Chondrocyte (in vitro differentiated cells): Measurements from ENCODE around the gene ZSWIM5. TPM values are rescaled to one million over a fixed set of nuclear protein-coding genes. Genes with fewer than 3 reads are reported as not detected.
"Not testable (repeated sequence)": the region's sequence is repeated elsewhere in the genome, so short reads cannot be mapped to it uniquely, and the experiment has no call there.

Experiments
- DNase-seq: peaks from one replicate; pipeline ENCODE4 v3.0.0; 2021; ENCODE audit warnings: mixed read lengths, low spot score
- H3K27ac Mint-ChIP-seq: one replicate; pipeline ENCODE4 v1.8.0; 2021; ENCODE audit warnings: mild to moderate bottlenecking, moderate library complexity, mixed read lengths; ENCODE audit not compliant: unreplicated experiment
- H3K27me3 Mint-ChIP-seq: 2 replicates; pipeline ENCODE4 v1.8.0; 2021; ENCODE audit warnings: low read depth, mixed read lengths
- H3K36me3 Mint-ChIP-seq: 2 replicates; pipeline ENCODE4 v1.8.0; 2021; ENCODE audit warnings: low read depth, mixed read lengths
- H3K4me1 Mint-ChIP-seq: 2 replicates; pipeline ENCODE4 v1.8.0; 2021; ENCODE audit warnings: low read depth, mild to moderate bottlenecking, mixed read lengths
- H3K4me3 Mint-ChIP-seq: one replicate; pipeline ENCODE4 v1.8.0; 2021; ENCODE audit warnings: mild to moderate bottlenecking, moderate library complexity, mixed read lengths; ENCODE audit not compliant: unreplicated experiment
- H3K9me3 Mint-ChIP-seq: 2 replicates; pipeline ENCODE4 v1.8.0; 2021; ENCODE audit warnings: low read depth, mixed read lengths
- CTCF ChIP-seq: fragments of 200-600 bp; sonication (generic); IDR thresholded peaks from 2 replicates; pipeline ENCODE4 v1.5.0; 2021; ENCODE audit warnings: antibody characterized with exemption, mild to moderate bottlenecking, moderate library complexity
- total RNA-seq: library from RNA; stranded (reverse); gene quantifications from 3 replicates; pipeline ENCODE4 v1.2.1, GENCODE V29; 2021

ZSWIM5 gene
- total RNA-seq, 1 donor from 2014 or later: 1.0 TPM

- H3K9me3 Mint-ChIP-seq: no peaks in the 10 kb centered on the region
- TF ChIP-seq CTCF: no peak
- no peak overlapping the region for H3K4me3 Mint-ChIP-seq
- H3K27me3 Mint-ChIP-seq: peaks cover 2% of the 10 kb centered on the region
- DNase-seq: no peak
- no peaks in the 10 kb centered on the region for H3K4me1 Mint-ChIP-seq
- no peaks in the 10 kb centered on the region for H3K36me3 Mint-ChIP-seq
- no peak overlapping the region for H3K27ac Mint-ChIP-seq
Measured at GRCh38 chr1:45146833-45147232, 59.6 kb downstream of the ZSWIM5 start.

GRCh38 chr1:45141247-45142003, 65.0 kb downstream of the ZSWIM5 start:
- no peak overlapping the region for H3K27ac Mint-ChIP-seq
- H3K4me3 Mint-ChIP-seq: no peak overlapping the region
- DNase-seq: no peak
- no peaks in the 10 kb centered on the region for H3K4me1 Mint-ChIP-seq
- TF ChIP-seq CTCF: no peak
- H3K36me3 Mint-ChIP-seq: no peaks in the 10 kb centered on the region
- peaks cover 4% of the 10 kb centered on the region for H3K27me3 Mint-ChIP-seq
- H3K9me3 Mint-ChIP-seq: no peaks in the 10 kb centered on the region

- DNase-seq: no peak
- Mint-ChIP-seq H3K4me1 (peaks cover 4% of the 10 kb centered on the region), H3K27me3 (peaks cover 5% of the 10 kb centered on the region), H3K9me3 (peaks cover 3% of the 10 kb centered on the region), H3K4me3 (no peak overlapping the region), H3K27ac (no peak overlapping the region), H3K36me3 (no peaks in the 10 kb centered on the region)
- TF ChIP-seq CTCF: no peak
Measured at GRCh38 chr1:45136984-45137383, 69.4 kb downstream of the ZSWIM5 start.

- Mint-ChIP-seq H3K9me3 (peaks cover 3% of the 10 kb centered on the region), H3K27ac (no peak overlapping the region), H3K36me3 (no peaks in the 10 kb centered on the region), H3K27me3 (peaks cover 9% of the 10 kb centered on the region), H3K4me3 (no peak overlapping the region), H3K4me1 (peaks cover 4% of the 10 kb centered on the region)
- TF ChIP-seq CTCF: no peak
- DNase-seq: no peak
Measured at GRCh38 chr1:45135316-45135715, 71.1 kb downstream of the ZSWIM5 start.

- no peak overlapping the region for H3K27ac Mint-ChIP-seq
- H3K4me1 Mint-ChIP-seq: peaks cover 4% of the 10 kb centered on the region
- peaks cover 12% of the 10 kb centered on the region for H3K27me3 Mint-ChIP-seq
- H3K4me3 Mint-ChIP-seq: no peak overlapping the region
- DNase-seq: no peak
- no peaks in the 10 kb centered on the region for H3K36me3 Mint-ChIP-seq
- no peak for TF ChIP-seq CTCF
- H3K9me3 Mint-ChIP-seq: peaks cover 3% of the 10 kb centered on the region
Measured at GRCh38 chr1:45134461-45134873, 71.9 kb downstream of the ZSWIM5 start.

GRCh38 chr1:45132719-45133118, 73.7 kb downstream of the ZSWIM5 start:
- not testable (repeated sequence) for H3K4me1 Mint-ChIP-seq, H3K27ac Mint-ChIP-seq, DNase-seq, H3K9me3 Mint-ChIP-seq, H3K36me3 Mint-ChIP-seq, H3K4me3 Mint-ChIP-seq
- H3K27me3 Mint-ChIP-seq: peaks cover 12% of the 10 kb centered on the region
